H1 (cell line): ENCODE data around the gene PER2. TPM values are rescaled to one million over a fixed set of nuclear protein-coding genes. Genes with fewer than 3 reads are reported as not detected.

Experiments
- CTCF ChIA-PET: fragments of 300-600 bp; sonication (Branson Sonifier 250); formaldehyde crosslinking; loops from one replicate; lab custom pipeline; 2021; ENCODE audit not compliant: partially characterized antibody; lab: Charles Lee
- POLR2A ChIA-PET: fragments of 300-600 bp; sonication (Branson Sonifier 250); formaldehyde crosslinking; loops from one replicate; lab custom pipeline; 2021; ENCODE audit warnings: inconsistent platforms; ENCODE audit not compliant: partially characterized antibody; lab: Charles Lee
- DNase-seq, 2 experiments: peaks; one replicate each; pipeline versions ENCODE4 v3.0.0 to v3.0.0-alpha.2; 2010 to 2022; ENCODE audit warnings: low spot score in 2 of 2, low read depth in 1 of 2, mixed read lengths in 1 of 2
- FAIRE-seq: peaks from 2 replicates; lab custom pipeline; 2011; peaks lifted over from hg19 to GRCh38; lab: Jason Lieb, UNC
- H2AFZ ChIP-seq: 2 replicates; pipeline ENCODE4 v1.8.1; 2012; ENCODE audit warnings: low read length, inconsistent platforms
- H2AK5ac ChIP-seq: 2 replicates; pipeline ENCODE4 v1.6.1; 2013; ENCODE audit warnings: low read depth, low read length
- H2BK120ac ChIP-seq: replicated peaks from 2 replicates; pipeline ENCODE3; 2013; ENCODE audit warnings: low read depth, low read length, inconsistent platforms
- H2BK12ac ChIP-seq: 2 replicates; pipeline ENCODE4 v1.6.1; 2013; ENCODE audit warnings: low read depth, low read length
- H2BK15ac ChIP-seq: 2 replicates; pipeline ENCODE4 v1.6.1; 2013; ENCODE audit warnings: low read length
- H2BK20ac ChIP-seq: 2 replicates; pipeline ENCODE4 v1.6.1; 2013; ENCODE audit warnings: low read length
- H2BK5ac ChIP-seq: 2 replicates; pipeline ENCODE4 v1.6.1; 2013; ENCODE audit warnings: low read depth, low read length
- H3K14ac ChIP-seq: 2 replicates; pipeline ENCODE4 v1.6.1; 2013; ENCODE audit warnings: inconsistent platforms; ENCODE audit not compliant: insufficient read length
- H3K18ac ChIP-seq: 2 replicates; pipeline ENCODE4 v1.6.1; 2013; ENCODE audit warnings: low read length; ENCODE audit errors: extremely low read depth
- H3K23ac ChIP-seq: 2 replicates; pipeline ENCODE4 v1.6.1; 2013; ENCODE audit warnings: inconsistent platforms; ENCODE audit not compliant: insufficient read length
- H3K23me2 ChIP-seq: 2 replicates; pipeline ENCODE4 v1.6.1; 2013; ENCODE audit warnings: low read depth, low read length
- H3K27ac ChIP-seq: 2 replicates; pipeline ENCODE4 v1.6.1; 2011; ENCODE audit warnings: low read depth, low read length, inconsistent platforms
- H3K27me3 ChIP-seq, 4 experiments: replicated peaks in 1 of 4; 1 replicate in 1 of 4; 2 replicates in 3 of 4; pipeline versions ENCODE4 v1.6.1 to v1.8.1; 2011 to 2013; ENCODE audit warnings: low read length in 3 of 4, mild to moderate bottlenecking in 3 of 4, inconsistent platforms in 2 of 4, mixed read lengths in 2 of 4, moderate library complexity in 1 of 4; ENCODE audit not compliant: control insufficient read depth in 3 of 4, insufficient read depth in 3 of 4; ENCODE audit errors: extremely low read depth in 1 of 4
- H3K36me3 ChIP-seq, 4 experiments: 2 replicates each; pipeline versions ENCODE4 v1.6.1 to v1.8.1; 2011 to 2013; ENCODE audit warnings: mild to moderate bottlenecking in 4 of 4, low read length in 3 of 4, moderate library complexity in 2 of 4, control low read depth in 1 of 4, inconsistent platforms in 1 of 4; ENCODE audit not compliant: insufficient read depth in 4 of 4, control insufficient read depth in 2 of 4
- H3K4ac ChIP-seq: replicated peaks from 2 replicates; pipeline ENCODE3; 2013; ENCODE audit warnings: low read length, low read depth, mixed read lengths, inconsistent platforms; ENCODE audit not compliant: insufficient read length
- H3K4me1 ChIP-seq, 4 experiments: replicated peaks in 1 of 4; 1 replicate in 1 of 4; 2 replicates in 3 of 4; pipeline versions ENCODE4 v1.6.1 to v1.8.1; 2011 to 2013; ENCODE audit warnings: low read length in 3 of 4, inconsistent platforms in 2 of 4, mixed read lengths in 1 of 4; ENCODE audit not compliant: insufficient read depth in 4 of 4, control insufficient read depth in 3 of 4
- H3K4me2 ChIP-seq, 2 experiments: 2 replicates each; pipeline versions ENCODE4 v1.6.1 to v1.8.1; 2011 to 2013; ENCODE audit warnings: low read depth in 2 of 2, low read length in 2 of 2, control low read depth in 1 of 2, inconsistent platforms in 1 of 2, mild to moderate bottlenecking in 1 of 2; ENCODE audit not compliant: insufficient read depth in 1 of 2
- H3K4me3 ChIP-seq, 4 experiments: fragments of 200-600, 300-600 bp in 1 of 4; sonication (generic), shearing (Covaris generic), sonication (Bioruptor Twin) in 1 of 4; 2 replicates each; pipeline versions ENCODE4 v1.5.1 to v1.8.1; 2011 to 2016; ENCODE audit warnings: low read length in 4 of 4, low read depth in 3 of 4, control low read depth in 2 of 4, inconsistent platforms in 2 of 4, mild to moderate bottlenecking in 2 of 4, mixed read lengths in 1 of 4, moderate library complexity in 1 of 4; ENCODE audit not compliant: insufficient read depth in 2 of 4; ENCODE audit errors: extremely low read depth in 1 of 4
- H3K56ac ChIP-seq: replicated peaks from 2 replicates; pipeline ENCODE3; 2013; ENCODE audit warnings: low read depth, mild to moderate bottlenecking, mixed read lengths, low read length, inconsistent platforms; ENCODE audit not compliant: insufficient read length
- H3K79me1 ChIP-seq: 2 replicates; pipeline ENCODE4 v1.6.1; 2013; ENCODE audit warnings: low read depth, low read length, control low read depth
- H3K79me2 ChIP-seq, 2 experiments: 2 replicates each; pipeline versions ENCODE4 v1.6.1 to v1.8.1; 2012 to 2013; ENCODE audit warnings: low read length in 2 of 2, mild to moderate bottlenecking in 2 of 2, inconsistent platforms in 1 of 2; ENCODE audit not compliant: insufficient read depth in 2 of 2, control insufficient read depth in 1 of 2
- H3K9ac ChIP-seq, 4 experiments: replicated peaks in 1 of 4; 1 replicate in 1 of 4; 2 replicates in 3 of 4; pipeline versions ENCODE4 v1.6.1 to v1.8.1; 2011 to 2013; ENCODE audit warnings: low read depth in 3 of 4, low read length in 3 of 4, control low read depth in 2 of 4, mild to moderate bottlenecking in 2 of 4, moderate library complexity in 2 of 4, inconsistent platforms in 1 of 4; ENCODE audit errors: extremely low read depth in 1 of 4
- H3K9me3 ChIP-seq, 2 experiments: 2 replicates each; pipeline versions ENCODE4 v1.6.1 to v1.8.1; 2012 to 2013; ENCODE audit warnings: mild to moderate bottlenecking in 2 of 2, moderate library complexity in 2 of 2, control low read depth in 1 of 2, inconsistent platforms in 1 of 2, low read depth in 1 of 2, low read length in 1 of 2, mixed read lengths in 1 of 2; ENCODE audit not compliant: insufficient read depth in 2 of 2
- H4K20me1 ChIP-seq, 2 experiments: replicated peaks in 1 of 2; 2 replicates each; pipeline versions ENCODE3 to v1.8.1; 2011 to 2013; ENCODE audit warnings: inconsistent platforms in 2 of 2, low read length in 2 of 2, mild to moderate bottlenecking in 1 of 2; ENCODE audit not compliant: insufficient read depth in 2 of 2, control insufficient read depth in 1 of 2
- H4K5ac ChIP-seq: 2 replicates; pipeline ENCODE4 v1.6.1; 2013; ENCODE audit warnings: low read length, low read depth, mixed read lengths, inconsistent platforms; ENCODE audit not compliant: insufficient read length
- H4K8ac ChIP-seq: 2 replicates; pipeline ENCODE4 v1.8.0; 2013; ENCODE audit warnings: mild to moderate bottlenecking, moderate library complexity, low read length, inconsistent platforms; ENCODE audit not compliant: insufficient read depth; ENCODE audit errors: extremely low read depth
- H4K91ac ChIP-seq: replicated peaks from 2 replicates; pipeline ENCODE3; 2013; ENCODE audit warnings: low read length, mixed read lengths, inconsistent platforms; ENCODE audit not compliant: insufficient read length
- CHD1 ChIP-seq: IDR thresholded peaks from 2 replicates; pipeline ENCODE4 v1.6.1; 2012; ENCODE audit warnings: low read depth, low read length, improper control_type of control experiment
- EP300 ChIP-seq, 2 experiments: IDR thresholded peaks; 1 replicate in 1 of 2; 2 replicates in 1 of 2; pipeline ENCODE4 v1.6.1; 2011 to 2012; ENCODE audit warnings: low read depth in 2 of 2, low read length in 2 of 2, mild to moderate bottlenecking in 2 of 2, borderline replicate concordance in 1 of 2, inconsistent platforms in 1 of 2, moderate library complexity in 1 of 2
- HDAC2 ChIP-seq, 2 experiments: fragments of 300-600 bp in 1 of 2; sonication (generic) in 1 of 2; IDR thresholded peaks; 2 replicates each; pipeline ENCODE4 v1.6.1; 2011 to 2012; ENCODE audit warnings: low read depth in 2 of 2, low read length in 2 of 2, mild to moderate bottlenecking in 2 of 2, moderate library complexity in 2 of 2, borderline replicate concordance in 1 of 2, inconsistent platforms in 1 of 2
- HDAC6 ChIP-seq: IDR thresholded peaks from one replicate; pipeline ENCODE4 v1.7.1; 2012; ENCODE audit warnings: low read depth, mild to moderate bottlenecking, inconsistent platforms, low read length, moderate library complexity
- KDM1A ChIP-seq: fragments of 200-600, 300-600 bp; sonication (generic); IDR thresholded peaks from 2 replicates; pipeline ENCODE4 v1.7.1; 2016; ENCODE audit warnings: mild to moderate bottlenecking, low read length, borderline replicate concordance
- KDM4A ChIP-seq: IDR thresholded peaks from one replicate; pipeline ENCODE4 v1.7.1; 2012; ENCODE audit warnings: low read depth, mild to moderate bottlenecking, moderate library complexity, low read length, inconsistent platforms; ENCODE audit not compliant: severe bottlenecking
- MAFK ChIP-seq: IDR thresholded peaks from 2 replicates; pipeline ENCODE4 v1.6.1; 2012; ENCODE audit warnings: low read depth, mild to moderate bottlenecking, improper control_type of control experiment, low read length
- POLR2A ChIP-seq, 2 experiments: IDR thresholded peaks; 1 replicate in 1 of 2; 2 replicates in 1 of 2; pipeline ENCODE4 v1.6.1; 2011; ENCODE audit warnings: low read depth in 2 of 2, low read length in 2 of 2, mild to moderate bottlenecking in 2 of 2; ENCODE audit errors: control extremely low read depth in 1 of 2
- POU5F1 ChIP-seq: IDR thresholded peaks from 2 replicates; pipeline ENCODE4 v1.6.1; 2011; ENCODE audit warnings: low read depth, mild to moderate bottlenecking, low read length, moderate library complexity
- RFX5 ChIP-seq: IDR thresholded peaks from 2 replicates; pipeline ENCODE4 v1.6.1; 2011; ENCODE audit warnings: low read depth, low read length, improper control_type of control experiment, borderline replicate concordance
- SIX5 ChIP-seq: IDR thresholded peaks from 2 replicates; pipeline ENCODE4 v1.6.1; 2011; ENCODE audit warnings: mild to moderate bottlenecking, low read depth, low read length
- SP1 ChIP-seq: IDR thresholded peaks from 2 replicates; pipeline ENCODE4 v1.6.1; 2011; ENCODE audit warnings: low read depth, low read length
- SP2 ChIP-seq: IDR thresholded peaks from 2 replicates; pipeline ENCODE4 v1.6.1; 2012; ENCODE audit warnings: mild to moderate bottlenecking, low read length, inconsistent platforms
- SUZ12 ChIP-seq: fragments of 200-600 bp; sonication (generic); IDR thresholded peaks from 2 replicates; pipeline ENCODE4 v1.6.1; 2012; ENCODE audit warnings: mild to moderate bottlenecking, inconsistent platforms, low read length, moderate library complexity, mixed read lengths
- TCF12 ChIP-seq: IDR thresholded peaks from 2 replicates; pipeline ENCODE4 v1.6.1; 2011; ENCODE audit warnings: low read depth, mild to moderate bottlenecking, low read length
- WGBS, 2 experiments: shearing (Covaris generic) in 1 of 2; methylation state at CpG; one replicate each; pipeline versions ENCODE4 v1.1.6 to v1.1.7; 2013 to 2015; ENCODE audit warnings: low lambda C conversion rate in 2 of 2, mixed read lengths in 2 of 2, inconsistent platforms in 1 of 2, low coverage in 1 of 2, missing lambda C conversion rate in 1 of 2; ENCODE audit not compliant: insufficient replicate concordance in 2 of 2, insufficient coverage in 1 of 2, insufficient read length in 1 of 2; ENCODE audit errors: extremely low coverage in 1 of 2, missing lambda C conversion rate in 1 of 2; 5-methylcytosine and 5-hydroxymethylcytosine counted together
- polyA plus RNA-seq, 7 experiments: library from polyadenylated mRNA; depleted of rRNA in 3 of 7; stranded (reverse) in 5 of 7; unstranded in 2 of 7; fragments of >200 nt in 5 of 7; fragments of 200-250 nt in 2 of 7; gene quantifications; 1 replicate in 5 of 7; 2 replicates in 1 of 7; 4 replicates in 1 of 7; pipeline versions ENCODE4 v1.2.1 to v1.2.3, GENCODE V29; 2011 to 2013; ENCODE audit warnings: missing spikeins in 2 of 7, mixed read lengths in 2 of 7
- total RNA-seq: library from RNA; stranded (reverse); fragmentation: NEBNext Ultra II Directional; extraction: Animal tissue kit (Norgen Biotek cat#: 25700); gene quantifications from 2 replicates; pipeline ENCODE4 v1.2.1, GENCODE V29; 2021

Gene PER2
- total and polyA plus RNA-seq, 2 of the 8 experiments (the other 6 are each of a cell fraction or from before 2014, with no cell fraction given): 0.91 to 5.5 TPM

DNA sequence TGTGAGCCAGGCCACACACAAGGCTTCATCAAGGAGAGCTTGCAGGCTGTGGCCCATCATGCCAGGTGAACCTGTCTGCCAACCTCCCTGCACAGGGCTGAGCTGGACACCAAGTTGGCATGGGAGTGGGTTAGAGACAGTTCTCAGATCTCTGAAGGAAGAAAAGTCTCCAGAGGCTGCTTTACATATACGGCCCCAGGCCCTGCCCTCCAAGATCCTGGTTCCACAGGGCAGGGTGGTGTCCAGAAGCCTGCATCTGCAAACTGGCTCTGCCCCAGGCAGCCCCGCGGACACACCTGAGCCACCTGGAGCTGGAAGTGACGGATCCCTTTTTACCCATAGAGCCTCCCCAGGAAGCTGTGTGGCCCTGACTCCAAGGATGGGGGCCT lies 24.3 kb downstream of the PER2 start:
- no peak overlapping the region for H4K91ac ChIP-seq
- no peaks in the 10 kb centered on the region for H3K27me3 ChIP-seq
- peaks cover 0 to 2% (median 0%) of the 10 kb centered on the region in 4 experiments; a peak in 1 of 7 replicates for H3K4me1 ChIP-seq
- H3K79me2 ChIP-seq: no peaks in the 10 kb centered on the region
- no peak overlapping the region for H2BK15ac ChIP-seq
- H3K23me2 ChIP-seq: no peaks in the 10 kb centered on the region
- H2BK5ac ChIP-seq: no peak overlapping the region
- no peak overlapping the region for H2AK5ac ChIP-seq
- no peak overlapping the region for H3K27ac ChIP-seq
- H2BK12ac ChIP-seq: no peak overlapping the region
- no peak overlapping the region for H3K23ac ChIP-seq
- H2BK20ac ChIP-seq: no peak overlapping the region
- no peak overlapping the region for H3K9ac ChIP-seq
- 85% methylated on average over 4 of the region's 4 CpGs; no CpG with 5 or more reads in 1 of the 2 experiments for WGBS, 2 experiments
- no peak overlapping the region for H2BK120ac ChIP-seq
- no peaks in the 10 kb centered on the region for H3K79me1 ChIP-seq
- CTCF ChIA-PET: interaction anchor here (1.0 to 17.1 kb wide), 17 partner anchors 14 to 143 kb away, joined by 3 to 298 read pairs (median 4); partner anchors contain the start of gene KLHL30
- no peak overlapping the region for H4K5ac ChIP-seq
- no peak overlapping the region for H3K4ac ChIP-seq
- H3K9me3 ChIP-seq: no peaks in the 10 kb centered on the region
- DNase-seq: no peak
- H3K36me3 ChIP-seq: no peaks in the 10 kb centered on the region; a peak in 1 of 8 replicates
- no peak overlapping the region for H3K14ac ChIP-seq
- no peak overlapping the region for H3K18ac ChIP-seq
- FAIRE-seq: no peak
- H3K4me2 ChIP-seq: no peak overlapping the region
- no peak overlapping the region for H3K56ac ChIP-seq
- H4K8ac ChIP-seq: no peak overlapping the region
- H2AFZ ChIP-seq: no peak overlapping the region
- POLR2A ChIA-PET: interaction anchor here (1.0 to 2.9 kb wide), 2 partner anchors 24 kb away, joined by 5 to 13 read pairs; partner anchors contain the start of genes HES6 and PER2
- no peak overlapping the region for H3K4me3 ChIP-seq
- no peaks in the 10 kb centered on the region for H4K20me1 ChIP-seq
- no peak for TF ChIP-seq MAFK
- no peak for TF ChIP-seq EP300 (IDR thresholded peaks at IDR 0.05; ENCODE audit: borderline replicate concordance in 1 of 2, low read depth in 2 of 2, low read length in 2 of 2)
- TF ChIP-seq SP1: no peak
- no peak for TF ChIP-seq HDAC6
- no peak for TF ChIP-seq SUZ12
- TF ChIP-seq SIX5: no peak
- TF ChIP-seq HDAC2 (IDR thresholded peaks at IDR 0.05; ENCODE audit: borderline replicate concordance in 1 of 2, low read depth in 2 of 2, low read length in 2 of 2): no peak
- no peak for TF ChIP-seq KDM4A
- TF ChIP-seq POLR2A (IDR thresholded peaks at IDR 0.05; ENCODE audit: control extremely low read depth in 1 of 2, low read depth in 2 of 2, low read length in 2 of 2): no peak
- no peak for TF ChIP-seq KDM1A
- TF ChIP-seq CHD1: no peak
- no peak for TF ChIP-seq RFX5
- TF ChIP-seq POU5F1: no peak
- TF ChIP-seq TCF12: no peak
- no peak for TF ChIP-seq SP2
